GM13976 (cell line): ENCODE results near the gene GPX2.

Experiments
- DNase-seq: peaks from one replicate; pipeline ENCODE4 v3.0.0; 2012; ENCODE audit warnings: low spot score
- CTCF ChIP-seq: IDR thresholded peaks from 2 replicates; pipeline ENCODE4 v1.5.1; 2012; ENCODE audit warnings: borderline replicate concordance, mild to moderate bottlenecking; ENCODE audit not compliant: insufficient read depth; ENCODE audit errors: extremely low read depth, missing control alignments, control extremely low read depth
- in situ Hi-C: fragments of 300-500 bp; cut with MboI; formaldehyde crosslinking; loops from one replicate; pipeline ENCODE4 v1.12.0; 2022; ENCODE audit warnings: low sequenced_read_pairs, mixed read lengths, inconsistent platforms; ENCODE audit not compliant: unreplicated experiment

The GPX2 gene

GRCh38 chr14:64954491-64955240 is 12.1 kb upstream of the GPX2 start:
- in situ Hi-C loops, result no loop called here
- TF ChIP-seq CTCF, result no peak
- DNase-seq, result no peak

- in situ Hi-C loops, result no loop called here
- TF ChIP-seq CTCF, result no peak
These were observed 11.1 kb upstream of the GPX2 start for GRCh38 chr14:64953661-64954060.

GRCh38 chr14:64953310-64953654 is 10.7 kb upstream of the GPX2 start:
- DNase-seq, result no peak
- TF ChIP-seq CTCF, result no peak
- in situ Hi-C loops, result no loop called here

More at GRCh38 chr14:64953661-64954060, 11.1 kb upstream of the GPX2 start:
- no peak for DNase-seq

GRCh38 chr14:64952598-64953309 is 10.2 kb upstream of the GPX2 start:
- peak; percentile 82 for DNase-seq
- peak; percentile 16 for TF ChIP-seq CTCF
- in situ Hi-C loops, result no loop called here

GRCh38 chr14:64951724-64952123 is 9.2 kb upstream of the GPX2 start:
- TF ChIP-seq CTCF, result no peak
- in situ Hi-C loops, result no loop called here

GRCh38 chr14:64951291-64951690 is 8.7 kb upstream of the GPX2 start:
- in situ Hi-C loops, result no loop called here
- no peak for TF ChIP-seq CTCF
- no peak for DNase-seq

More at GRCh38 chr14:64951724-64952123, 9.2 kb upstream of the GPX2 start:
- DNase-seq, result no peak
